CD14-positive monocyte (primary cell): ENCODE measurements around the gene SPDYE18. TPM values are rescaled to one million over a fixed set of nuclear protein-coding genes. Genes with fewer than 3 reads are reported as not detected.
"Not testable (repeated sequence)": the region's sequence is repeated elsewhere in the genome, so short reads cannot be mapped to it uniquely, and the experiment has no call there.

Experiments used
- DNase-seq, 3 donors: peaks; one replicate each; pipeline ENCODE4 v3.0.0-alpha.2; 2011 to 2022
- H2AFZ ChIP-seq: 2 replicates; pipeline ENCODE4 v1.6.0; 2012; ENCODE audit warnings: mild to moderate bottlenecking, low read depth, low read length, inconsistent platforms; ENCODE audit not compliant: insufficient read depth, poor library complexity, severe bottlenecking
- H3K27ac ChIP-seq, 2 donors: 1 replicate in 1 of 2; 2 replicates in 1 of 2; pipeline ENCODE4 v1.5.1; 2012 to 2013; ENCODE audit warnings: low read length in 2 of 2, control low read depth in 1 of 2, inconsistent platforms in 1 of 2, low read depth in 1 of 2, mild to moderate bottlenecking in 1 of 2
- H3K27me3 ChIP-seq, 2 donors: one replicate each; pipeline versions ENCODE4 v1.6.0 to v1.6.1; 2011 to 2013; ENCODE audit warnings: low read length in 2 of 2; ENCODE audit not compliant: control insufficient read depth in 2 of 2, insufficient read depth in 2 of 2
- H3K36me3 ChIP-seq, 2 donors: replicated peaks in 1 of 2; 1 replicate in 1 of 2; 2 replicates in 1 of 2; pipeline versions ENCODE4 v1.5.1 to v1.6.1; 2012 to 2013; ENCODE audit warnings: low read length in 2 of 2, control low read depth in 1 of 2, inconsistent platforms in 1 of 2, mild to moderate bottlenecking in 1 of 2; ENCODE audit not compliant: insufficient read depth in 2 of 2, control insufficient read depth in 1 of 2
- H3K4me1 ChIP-seq, 2 donors: 1 replicate in 1 of 2; 2 replicates in 1 of 2; pipeline versions ENCODE4 v1.5.1 to v1.6.1; 2012 to 2013; ENCODE audit warnings: low read length in 2 of 2, control low read depth in 1 of 2, inconsistent platforms in 1 of 2, mild to moderate bottlenecking in 1 of 2, moderate library complexity in 1 of 2; ENCODE audit not compliant: insufficient read depth in 2 of 2, control insufficient read depth in 1 of 2
- H3K4me2 ChIP-seq: replicated peaks from 2 replicates; pipeline ENCODE3; 2012; ENCODE audit warnings: low read length, moderate library complexity, mild to moderate bottlenecking; ENCODE audit not compliant: poor library complexity, severe bottlenecking; ENCODE audit errors: extremely low read depth
- H3K4me3 ChIP-seq, 3 experiments: fragments of 200-600 bp in 1 of 3; sonication (generic) in 1 of 3; replicated peaks in 1 of 3; 1 replicate in 2 of 3; 2 replicates in 1 of 3; pipeline ENCODE4 v1.5.1; 2011 to 2013; ENCODE audit warnings: low read length in 3 of 3, mild to moderate bottlenecking in 3 of 3, control low read depth in 2 of 3, low read depth in 2 of 3, inconsistent platforms in 1 of 3, moderate library complexity in 1 of 3
- H3K79me2 ChIP-seq: 2 replicates; pipeline ENCODE4 v1.6.0; 2012; ENCODE audit warnings: mild to moderate bottlenecking, control low read depth, inconsistent platforms, low read length, moderate library complexity; ENCODE audit not compliant: insufficient read depth
- H3K9ac ChIP-seq: 2 replicates; pipeline ENCODE4 v1.6.0; 2017; ENCODE audit warnings: low read length, mild to moderate bottlenecking; ENCODE audit not compliant: insufficient read depth, poor library complexity, severe bottlenecking
- H3K9me3 ChIP-seq, 2 donors: replicated peaks in 1 of 2; 1 replicate in 1 of 2; 2 replicates in 1 of 2; pipeline versions ENCODE4 v1.5.1 to v1.6.1; 2012 to 2013; ENCODE audit warnings: low read length in 2 of 2, control low read depth in 1 of 2; ENCODE audit not compliant: control insufficient read depth in 1 of 2, insufficient read depth in 1 of 2
- H4K20me1 ChIP-seq: 2 replicates; pipeline ENCODE4 v1.6.0; 2012; ENCODE audit warnings: mild to moderate bottlenecking, low read length, control low read depth, moderate library complexity; ENCODE audit not compliant: insufficient read depth
- H3K27ac Mint-ChIP-seq, 7 donors: one replicate each; pipeline ENCODE4 v1.8.0; 2020; ENCODE audit warnings: mild to moderate bottlenecking in 7 of 7, mixed read lengths in 7 of 7, moderate library complexity in 6 of 7, inconsistent platforms in 2 of 7
- H3K27me3 Mint-ChIP-seq, 3 donors: one replicate each; pipeline ENCODE4 v1.8.0; 2021 to 2022; ENCODE audit warnings: low read depth in 3 of 3, mild to moderate bottlenecking in 3 of 3, mixed read lengths in 3 of 3, moderate library complexity in 3 of 3, inconsistent platforms in 1 of 3
- H3K36me3 Mint-ChIP-seq, 2 donors: one replicate each; pipeline ENCODE4 v1.8.0; 2020; ENCODE audit warnings: mixed read lengths in 2 of 2, inconsistent platforms in 1 of 2, mild to moderate bottlenecking in 1 of 2
- H3K4me1 Mint-ChIP-seq: one replicate; pipeline ENCODE4 v1.8.0; 2020; ENCODE audit warnings: mild to moderate bottlenecking, mixed read lengths
- H3K4me3 Mint-ChIP-seq, 2 donors: one replicate each; pipeline ENCODE4 v1.8.0; 2020; ENCODE audit warnings: mild to moderate bottlenecking in 2 of 2, mixed read lengths in 2 of 2, moderate library complexity in 1 of 2
- H3K9me3 Mint-ChIP-seq, 7 donors: one replicate each; pipeline ENCODE4 v1.8.0; 2020 to 2022; ENCODE audit warnings: mixed read lengths in 7 of 7, mild to moderate bottlenecking in 6 of 7, moderate library complexity in 6 of 7, inconsistent platforms in 2 of 7
- WGBS: methylation state at CpG from one replicate; pipeline ENCODE4 v1.1.5; 2013; ENCODE audit warnings: missing lambda C conversion rate; ENCODE audit not compliant: insufficient coverage; 5-methylcytosine and 5-hydroxymethylcytosine counted together
- intact Hi-C, 2 donors: fragments of 100-400 bp; cut with micrococcal nuclease; formaldehyde crosslinking; loops; one replicate each; pipeline versions ENCODE4 v1.15.0 to v1.15.1; 2023
- polyA plus RNA-seq, 3 donors: library from polyadenylated mRNA; depleted of rRNA in 1 of 3; unstranded in 2 of 3; stranded (reverse) in 1 of 3; fragments of 300-500 nt in 2 of 3; fragments of >200 nt in 1 of 3; fragmentation: Illumina TruSeq in 2 of 3; gene quantifications; 1 replicate in 2 of 3; 2 replicates in 1 of 3; pipeline ENCODE4 v1.2.3, GENCODE V29; 2012 to 2021
- small RNA-seq: library from RNA; depleted of rRNA; stranded (forward); fragments of <200 nt; gene quantifications from one replicate; pipeline ENCODE3, GENCODE V24; 2012; ENCODE audit warnings: low read depth; ENCODE audit not compliant: insufficient read length

SPDYE18 gene
- polyA plus RNA-seq, 3 donors, result 1.5 TPM; not detected in 2

DNA sequence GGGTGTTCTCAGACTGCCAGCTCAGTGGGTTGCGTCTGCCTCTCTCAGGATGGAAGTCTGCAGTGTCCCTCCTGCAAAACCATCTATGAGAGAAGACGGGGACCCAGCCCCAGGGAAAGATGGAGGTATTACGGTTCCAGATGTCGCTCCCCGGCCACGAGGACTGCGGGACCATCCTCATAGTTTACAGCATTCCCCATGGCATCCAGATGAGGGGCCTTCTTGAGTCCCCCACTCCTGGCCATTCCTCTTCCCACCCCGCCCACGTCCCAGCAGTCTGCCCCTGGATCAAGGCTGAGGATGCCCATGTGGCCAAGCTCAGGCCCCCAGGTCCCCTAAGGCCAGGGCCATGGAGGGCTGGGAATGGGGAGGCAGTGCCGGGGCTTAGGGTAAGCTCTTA, 59.1 kb downstream of the SPDYE18 start:
- WGBS, result no CpG with 5 or more reads among the region's 10 CpGs
- H3K4me1 Mint-ChIP-seq, DNase-seq, H3K9me3 Mint-ChIP-seq, H3K4me2 ChIP-seq, H3K27me3 Mint-ChIP-seq, H3K27me3 ChIP-seq, H3K9me3 ChIP-seq, H3K9ac ChIP-seq, intact Hi-C loops, H3K4me1 ChIP-seq, H2AFZ ChIP-seq, H3K4me3 Mint-ChIP-seq, H4K20me1 ChIP-seq, H3K4me3 ChIP-seq, H3K27ac Mint-ChIP-seq, H3K27ac ChIP-seq, H3K79me2 ChIP-seq: not testable (repeated sequence)
- H3K36me3 Mint-ChIP-seq, result peaks cover 13 to 29% of the 10 kb centered on the region in 2 donors
- H3K36me3 ChIP-seq, result peaks cover 12 to 16% of the 10 kb centered on the region in 2 donors

DNA sequence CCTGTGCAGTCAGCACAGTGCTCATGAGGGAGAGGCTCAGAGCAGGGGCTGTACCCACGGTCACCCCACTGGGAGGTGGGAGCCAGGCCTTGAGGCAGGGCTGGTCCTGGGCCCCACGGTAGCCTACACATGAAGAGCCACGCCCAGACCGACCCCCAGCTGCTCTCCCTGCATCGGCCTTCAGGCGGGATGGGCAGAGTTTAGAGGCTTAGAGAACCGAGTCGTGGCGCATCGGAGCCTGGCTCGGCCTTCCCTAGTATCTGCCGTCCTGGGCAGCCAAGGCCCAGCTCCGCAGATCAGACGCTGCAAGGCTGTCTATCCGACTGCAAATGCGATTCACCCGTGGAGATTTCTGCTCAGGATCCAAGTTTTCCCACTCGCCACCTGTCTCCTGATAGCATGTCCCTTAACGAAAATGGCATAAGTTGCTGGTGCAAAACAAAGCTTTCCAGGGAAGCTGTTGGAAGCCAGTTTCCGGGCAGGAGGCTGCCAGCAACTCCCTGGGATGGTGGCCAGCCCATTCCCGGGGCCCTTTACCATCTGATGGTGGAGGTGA, 59.6 kb downstream of the SPDYE18 start:
- H4K20me1 ChIP-seq, result peaks cover 12% of the 10 kb centered on the region
- H3K27me3 ChIP-seq, H3K4me2 ChIP-seq, H3K4me3 ChIP-seq, H3K27me3 Mint-ChIP-seq, H3K27ac Mint-ChIP-seq, DNase-seq, H3K9ac ChIP-seq, H2AFZ ChIP-seq, H3K4me1 ChIP-seq, H3K9me3 Mint-ChIP-seq, H3K27ac ChIP-seq, intact Hi-C loops, H3K4me1 Mint-ChIP-seq, H3K9me3 ChIP-seq, H3K79me2 ChIP-seq, H3K4me3 Mint-ChIP-seq: not testable (repeated sequence)
- peaks cover 12 to 16% of the 10 kb centered on the region in 2 donors for H3K36me3 ChIP-seq
- peaks cover 13 to 29% of the 10 kb centered on the region in 2 donors for H3K36me3 Mint-ChIP-seq
- WGBS, result 97% methylated on average over 15 of the region's 21 CpGs

DNA sequence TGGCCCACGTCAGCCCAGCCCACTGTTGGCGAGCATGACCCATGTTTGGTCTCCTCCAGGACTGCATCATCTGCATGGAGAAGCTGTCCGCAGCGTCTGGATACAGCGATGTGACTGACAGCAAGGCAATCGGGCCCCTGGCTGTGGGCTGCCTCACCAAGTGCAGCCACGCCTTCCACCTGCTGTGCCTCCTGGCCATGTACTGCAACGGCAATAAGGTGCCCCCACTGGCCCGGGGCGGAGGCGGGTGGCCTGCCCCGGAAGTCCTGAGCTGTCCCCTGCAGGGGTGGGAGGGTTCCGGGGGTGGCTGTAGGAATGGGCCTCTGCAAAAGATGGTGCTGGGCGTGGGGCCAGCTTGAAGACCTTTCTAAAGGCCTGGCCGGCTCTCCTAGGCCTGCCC, 60.3 kb downstream of the SPDYE18 start:
- H2AFZ ChIP-seq, H3K9ac ChIP-seq, H3K27me3 Mint-ChIP-seq, H3K9me3 Mint-ChIP-seq, H3K9me3 ChIP-seq, DNase-seq, H3K4me1 ChIP-seq, H3K27ac Mint-ChIP-seq, H3K27me3 ChIP-seq, H3K27ac ChIP-seq, H3K4me1 Mint-ChIP-seq, H3K79me2 ChIP-seq, intact Hi-C loops, H3K4me3 Mint-ChIP-seq, H3K4me2 ChIP-seq, H3K4me3 ChIP-seq: not testable (repeated sequence)
- 81% methylated on average over 7 of the region's 15 CpGs for WGBS
- peaks cover 13 to 29% of the 10 kb centered on the region in 2 donors for H3K36me3 Mint-ChIP-seq
- Histone ChIP-seq H4K20me1 (peaks cover 18% of the 10 kb centered on the region), H3K36me3 (peaks cover 12 to 16% of the 10 kb centered on the region in 2 donors)

Small RNAs within 50 kb of the gene (small RNA-seq; reads per million reads assigned to genes)
- not detected for gene RF00019

Other genes starting within 250 kb of the SPDYE18 start
- not detected for gene SPDYE17, start 30.2 kb downstream of the SPDYE18 start, polyA plus RNA-seq
- 1 to 10 TPM in 1 of 3 donors, under 1 TPM in 2; 0.08 to 7.2 (median 0.40) TPM for gene CCDC146, start 60.1 kb upstream of the SPDYE18 start, polyA plus RNA-seq
- gene FGL2, start 137.3 kb upstream of the SPDYE18 start, polyA plus RNA-seq, result 100 to 1,000 TPM; 238 to 775 (median 774) TPM